Measurements from ENCODE around the gene SALL4.
"Not testable (repeated sequence)": the region's sequence is repeated elsewhere in the genome, so short reads cannot be mapped to it uniquely, and the experiment has no call there.

The SALL4 gene

DNA sequence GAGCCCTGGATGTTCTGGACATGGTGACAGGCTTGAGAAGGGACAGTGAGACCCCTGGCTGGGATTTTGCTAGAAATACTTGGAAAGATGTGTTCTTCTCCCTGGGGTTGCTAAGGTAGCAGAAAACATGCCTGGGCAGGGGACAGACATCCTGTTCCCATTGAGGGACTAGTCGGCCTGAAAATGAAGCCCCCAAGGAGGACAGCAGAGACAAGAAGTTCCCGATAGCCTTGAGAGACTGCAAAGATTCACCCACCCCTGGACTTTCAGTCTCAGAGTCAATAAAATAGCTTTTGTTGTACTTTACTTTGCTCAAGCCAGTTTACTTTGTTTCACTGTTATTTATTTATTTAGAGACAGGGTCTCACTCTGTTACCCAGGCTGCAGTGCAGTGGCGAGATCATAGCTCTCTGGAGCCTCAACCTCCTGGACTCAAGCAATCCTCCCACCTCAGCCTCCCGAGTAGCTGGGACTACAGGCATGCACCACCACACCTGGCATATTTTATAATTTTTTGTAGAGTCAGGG is 62.5 kb downstream of the SALL4 start:
- TF ChIP-seq TAF1 (IDR thresholded peaks at IDR 0.05; ENCODE audit: borderline replicate concordance, low read depth, low read length) = no peak
- no peak for TF ChIP-seq POLR2AphosphoS5 (IDR thresholded peaks at IDR 0.05; ENCODE audit: low read depth, low read length)
- no peak for TF ChIP-seq POLR2A (IDR thresholded peaks at IDR 0.05; ENCODE audit: low read depth, low read length)
- FAIRE-seq = no peak
- DNase-seq (ENCODE audit: insufficient read length) = no peak

- TF ChIP-seq TAF1 (IDR thresholded peaks at IDR 0.05; ENCODE audit: borderline replicate concordance, low read depth, low read length) (no peak), POLR2AphosphoS5 (IDR thresholded peaks at IDR 0.05; ENCODE audit: low read depth, low read length) (no peak), POLR2A (IDR thresholded peaks at IDR 0.05; ENCODE audit: low read depth, low read length) (no peak)
- DNase-seq (ENCODE audit: insufficient read length) (no peak), FAIRE-seq (no peak)
These were observed 63.4 kb downstream of the SALL4 start for GRCh38 chr20:51738877-51739447.

DNA sequence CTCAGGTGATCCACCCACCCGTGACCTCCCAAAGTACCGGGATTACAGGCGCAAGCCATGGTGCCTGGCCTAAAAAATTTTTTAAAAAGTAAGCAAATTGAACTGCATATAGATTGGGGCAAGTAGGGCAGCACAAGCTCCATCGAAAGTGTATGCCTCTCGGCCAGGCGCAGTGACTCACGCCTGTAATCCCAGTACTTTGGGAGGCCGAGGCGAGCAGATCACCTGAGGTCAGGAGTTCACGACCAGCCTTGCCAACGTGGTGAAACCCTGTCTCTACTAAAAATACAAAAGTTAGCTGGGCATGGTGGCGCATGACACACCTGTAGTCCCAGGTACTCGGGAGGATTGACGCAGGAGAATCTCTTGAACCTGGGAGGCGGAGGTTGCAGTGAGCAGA is 64.1 kb downstream of the SALL4 start:
- not testable (repeated sequence) for DNase-seq (ENCODE audit: insufficient read length); FAIRE-seq

DNA sequence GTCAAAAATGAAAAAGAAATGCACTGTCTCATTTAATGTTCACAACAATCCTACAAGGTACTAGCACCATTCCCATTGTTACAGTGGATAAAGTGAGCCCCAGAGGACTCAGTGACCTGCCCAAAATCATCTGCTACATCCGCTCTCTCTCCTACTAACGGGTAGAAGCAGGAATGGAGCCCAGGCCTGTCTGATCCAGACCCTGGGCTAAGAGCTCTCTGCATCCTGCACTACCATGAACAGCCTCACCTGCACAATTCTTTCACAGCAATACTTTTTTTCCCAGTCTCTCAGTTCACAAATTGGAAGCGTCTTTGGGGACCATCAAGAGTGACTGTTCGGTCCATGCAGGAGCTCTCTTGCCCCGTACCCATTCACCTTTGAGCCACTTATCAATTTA is 65.4 kb downstream of the SALL4 start:
- TF ChIP-seq POLR2A (IDR thresholded peaks at IDR 0.05; ENCODE audit: low read depth, low read length) = no peak
- TF ChIP-seq POLR2AphosphoS5 (IDR thresholded peaks at IDR 0.05; ENCODE audit: low read depth, low read length) = no peak
- no peak for TF ChIP-seq TAF1 (IDR thresholded peaks at IDR 0.05; ENCODE audit: borderline replicate concordance, low read depth, low read length)
- no peak for DNase-seq (ENCODE audit: insufficient read length)
- FAIRE-seq = no peak

DNA sequence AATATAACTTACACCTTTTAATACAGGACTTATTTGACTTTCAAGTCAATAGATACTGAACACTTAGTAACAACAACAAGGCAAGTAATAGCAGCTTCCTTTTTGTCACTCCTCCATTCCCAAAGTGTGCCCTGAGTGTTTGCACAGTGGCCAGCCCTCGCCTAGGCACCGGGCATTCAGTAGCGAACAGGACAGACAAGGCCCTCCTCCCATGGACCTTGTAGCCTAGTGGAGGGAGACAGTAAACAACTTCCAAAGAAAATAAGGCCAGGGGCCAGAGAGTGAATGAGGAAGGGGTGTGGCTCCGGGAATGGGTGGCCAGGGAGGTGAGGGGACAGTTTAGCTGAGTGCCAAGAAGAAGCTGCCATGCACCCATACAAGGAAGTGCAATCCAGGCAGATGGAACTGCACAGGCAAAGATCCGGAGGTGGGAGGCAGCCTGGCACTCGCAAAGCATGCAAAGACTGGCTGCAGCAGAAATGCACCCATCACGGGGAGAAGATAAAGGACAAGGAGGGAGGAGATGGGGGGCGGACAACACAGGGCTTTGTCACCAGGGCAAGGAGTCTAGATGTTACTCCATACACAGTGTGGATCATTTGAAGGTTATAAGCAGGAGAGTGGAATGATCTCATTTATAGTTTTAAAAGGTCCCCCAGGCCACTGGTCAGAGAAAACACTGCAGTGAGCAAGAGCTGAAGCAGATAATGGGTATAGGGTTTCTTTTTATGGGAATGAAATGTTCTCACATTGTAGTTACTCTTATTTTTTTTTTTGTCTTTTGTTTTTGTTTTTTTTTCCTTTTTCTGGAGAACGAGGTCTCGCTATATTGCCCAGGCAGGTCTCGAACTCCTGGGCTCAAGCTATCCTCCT is 66.4 kb downstream of the SALL4 start:
- TF ChIP-seq TAF1 (IDR thresholded peaks at IDR 0.05; ENCODE audit: borderline replicate concordance, low read depth, low read length) (no peak), POLR2AphosphoS5 (IDR thresholded peaks at IDR 0.05; ENCODE audit: low read depth, low read length) (no peak), POLR2A (IDR thresholded peaks at IDR 0.05; ENCODE audit: low read depth, low read length) (no peak)
- FAIRE-seq (no peak), DNase-seq (ENCODE audit: insufficient read length) (no peak)

- no peak for DNase-seq (ENCODE audit: insufficient read length)
- FAIRE-seq = no peak
- TF ChIP-seq POLR2A (IDR thresholded peaks at IDR 0.05; ENCODE audit: low read depth, low read length) (no peak), POLR2AphosphoS5 (IDR thresholded peaks at IDR 0.05; ENCODE audit: low read depth, low read length) (no peak), TAF1 (IDR thresholded peaks at IDR 0.05; ENCODE audit: borderline replicate concordance, low read depth, low read length) (no peak)
These were observed 67.2 kb downstream of the SALL4 start for GRCh38 chr20:51734876-51735720.

DNA sequence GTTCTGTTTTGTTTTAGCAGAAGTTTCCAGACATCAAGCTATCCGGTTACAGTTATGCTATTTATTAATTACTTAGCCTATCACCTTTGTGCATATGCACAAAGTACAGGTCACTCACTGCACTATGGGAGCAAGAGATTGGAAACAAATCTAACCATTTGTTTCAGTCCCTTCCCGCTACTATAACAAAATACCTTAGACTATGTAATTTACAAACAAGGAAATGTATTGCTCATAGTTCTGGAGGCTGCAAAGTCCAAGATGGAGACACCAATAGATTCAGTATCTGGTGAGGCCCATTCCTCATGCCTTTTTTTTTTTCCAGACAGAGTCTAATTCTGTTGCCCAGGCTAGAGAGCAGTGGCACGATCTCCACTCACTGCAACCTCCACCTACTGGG is 69.3 kb downstream of the SALL4 start:
- DNase-seq (ENCODE audit: insufficient read length) = no peak
- TF ChIP-seq POLR2A (IDR thresholded peaks at IDR 0.05; ENCODE audit: low read depth, low read length) (no peak), POLR2AphosphoS5 (IDR thresholded peaks at IDR 0.05; ENCODE audit: low read depth, low read length) (no peak), TAF1 (IDR thresholded peaks at IDR 0.05; ENCODE audit: borderline replicate concordance, low read depth, low read length) (no peak)
- FAIRE-seq = no peak
